ENCODE results near the gene KPNA5.

Gene KPNA5

GRCh38 chr6:116767715-116768114 is 86.7 kb downstream of the KPNA5 start:
- intact Hi-C loops (cut with DNase I) = no loop called here
- DNase-seq = no peak

GRCh38 chr6:116772450-116772849 is 91.4 kb downstream of the KPNA5 start:
- intact Hi-C loops (cut with DNase I) = no loop called here
- DNase-seq = no peak

GRCh38 chr6:116773886-116774285 is 92.9 kb downstream of the KPNA5 start:
- DNase-seq = no peak
- intact Hi-C loops (cut with DNase I) = no loop called here

GRCh38 chr6:116779573-116780164 is 98.7 kb downstream of the KPNA5 start:
- DNase-seq = peak in 1 of 42 donors; percentile 12
- intact Hi-C loops (cut with DNase I) = no loop called here

GRCh38 chr6:116783852-116784251 is 102.8 kb downstream of the KPNA5 start:
- intact Hi-C loops (cut with DNase I) = no loop called here
- no peak for DNase-seq
